ENCODE results near the gene NIT2. TPM values are rescaled to one million over a fixed set of nuclear protein-coding genes. Genes with fewer than 3 reads are reported as not detected.

NIT2 gene
- total and polyA plus RNA-seq, 10 of the 15 experiments (the other 5 are each of a cell fraction or from before 2014, with no cell fraction given) = 49.3 to 215 (median 76.4) TPM

- no peak for TF ChIP-seq ZNF24 (IDR thresholded peaks at IDR 0.05)
- TF ChIP-seq DPF2 (IDR thresholded peaks at IDR 0.05) = no peak
- no peak for TF ChIP-seq RCOR1 (conservative IDR thresholded peaks at IDR 0.05; ENCODE audit: low read depth, low read length)
- no peak for TF ChIP-seq CEBPB (IDR thresholded peaks at IDR 0.05; ENCODE audit: borderline replicate concordance in 1 of 2, low read depth in 2 of 2, low read length in 2 of 2)
- no peak for TF ChIP-seq HDAC6 (IDR thresholded peaks at IDR 0.05; ENCODE audit: unreplicated experiment)
- no peak for TF ChIP-seq PRDM15 (CRISPR knock-in tag; IDR thresholded peaks at IDR 0.05)
- no peak for TF ChIP-seq SP1 (IDR thresholded peaks at IDR 0.05; ENCODE audit: low read depth, low read length)
These were observed 4.6 kb upstream of the NIT2 start (continued) for GRCh38 chr3:100329800-100330489.

GRCh38 chr3:100330651-100331050, 3.9 kb upstream of the NIT2 start:
- SMC1A ChIA-PET (ENCODE audit: uncharacterized antibody, unreplicated experiment) = interaction anchor here (0.8 to 1.0 kb wide), 2 partner anchors 8 to 260 kb away, joined by 3 to 5 read pairs; no protein-coding TSS in a partner anchor
- in situ Hi-C loops (cut with MboI) = no loop called here
- RAD21 ChIA-PET (ENCODE audit: unreplicated experiment) = interaction anchor here (1.8 kb wide), 1 partner anchor 14 kb away, joined by 4 read pairs; no protein-coding TSS in a partner anchor
- FAIRE-seq (no peak), DNase-seq (ENCODE audit: low read depth, low spot score) (no peak), ATAC-seq (no peak)
- 95% methylated on average over 5 of the region's 5 CpGs for WGBS (ENCODE audit: insufficient coverage, insufficient replicate concordance, low lambda C conversion rate, missing lambda C conversion rate)
- Histone ChIP-seq H3K27ac (ENCODE audit: control insufficient read depth, insufficient read depth) (no peak overlapping the region), H3K79me2 (ENCODE audit: control insufficient read depth, insufficient read depth, low read length) (peaks cover 10% of the 10 kb centered on the region), H3K9me3 (replicated peaks; ENCODE audit: control insufficient read depth, insufficient read depth, low read length) (no peaks in the 10 kb centered on the region), H3K4me2 (ENCODE audit: control insufficient read depth, insufficient read depth) (no peak overlapping the region), H3K27me3 (replicated peaks in 1 of 2; ENCODE audit: control insufficient read depth in 2 of 2, insufficient read depth in 2 of 2, low read length in 1 of 2) (no peaks in the 10 kb centered on the region), H3K4me3 (no peak overlapping the region), H3K9ac (ENCODE audit: control insufficient read depth, insufficient read depth, low read length) (no peak overlapping the region), H2AFZ (ENCODE audit: control insufficient read depth, low read depth, low read length) (no peak overlapping the region), H3K4me1 (ENCODE audit: control insufficient read depth, insufficient read depth, low read length) (peaks cover 7% of the 10 kb centered on the region), H4K20me1 (ENCODE audit: control insufficient read depth, insufficient read depth) (no peaks in the 10 kb centered on the region), H3K36me3 (ENCODE audit: control insufficient read depth in 2 of 2, insufficient read depth in 2 of 2, low read length in 1 of 2) (no peaks in the 10 kb centered on the region)
- TF ChIP-seq GABPA (IDR thresholded peaks at IDR 0.05; ENCODE audit: low read depth) (no peak), JUNB (IDR thresholded peaks at IDR 0.05) (no peak), STAT3 (IDR thresholded peaks at IDR 0.05; ENCODE audit: low read depth, low read length) (no peak), PAX8 (IDR thresholded peaks at IDR 0.05) (no peak), ZNF622 (IDR thresholded peaks at IDR 0.05) (no peak), SMAD1 (IDR thresholded peaks at IDR 0.05; ENCODE audit: low read depth, partially characterized antibody) (no peak), JUND (IDR thresholded peaks at IDR 0.05; ENCODE audit: low read depth, low read length) (no peak), STAT1 (conservative IDR thresholded peaks at IDR 0.05) (no peak)
- CTCF ChIA-PET = interaction anchor here (1.1 to 4.5 kb wide), 3 partner anchors 10 to 259 kb away, joined by 3 to 21 read pairs (median 3); no protein-coding TSS in a partner anchor
- POLR2A ChIA-PET = no interaction called here
- intact Hi-C loops (cut with micrococcal nuclease; ENCODE audit: unreplicated experiment) = no loop called here
- no TSS peak for BruUV-seq (replicated peaks)
